GM20431 (cell line): ENCODE measurements around the gene BEGAIN.

ENCODE experiments used
- in situ Hi-C: fragments of 300-500 bp; cut with MseI, MboI; formaldehyde crosslinking; loops from one replicate; pipeline ENCODE4 v1.15.0; 2020; ENCODE audit warnings: low sequenced_read_pairs; ENCODE audit not compliant: unreplicated experiment

BEGAIN gene

GRCh38 chr14:100584056-100585031 is 2.9 kb downstream of the BEGAIN start:
- in situ Hi-C loops: no loop called here

GRCh38 chr14:100583245-100583644 is 4.0 kb downstream of the BEGAIN start:
- in situ Hi-C loops: no loop called here

- in situ Hi-C loops: no loop called here
These were observed 4.6 kb downstream of the BEGAIN start for GRCh38 chr14:100582496-100583165.

DNA sequence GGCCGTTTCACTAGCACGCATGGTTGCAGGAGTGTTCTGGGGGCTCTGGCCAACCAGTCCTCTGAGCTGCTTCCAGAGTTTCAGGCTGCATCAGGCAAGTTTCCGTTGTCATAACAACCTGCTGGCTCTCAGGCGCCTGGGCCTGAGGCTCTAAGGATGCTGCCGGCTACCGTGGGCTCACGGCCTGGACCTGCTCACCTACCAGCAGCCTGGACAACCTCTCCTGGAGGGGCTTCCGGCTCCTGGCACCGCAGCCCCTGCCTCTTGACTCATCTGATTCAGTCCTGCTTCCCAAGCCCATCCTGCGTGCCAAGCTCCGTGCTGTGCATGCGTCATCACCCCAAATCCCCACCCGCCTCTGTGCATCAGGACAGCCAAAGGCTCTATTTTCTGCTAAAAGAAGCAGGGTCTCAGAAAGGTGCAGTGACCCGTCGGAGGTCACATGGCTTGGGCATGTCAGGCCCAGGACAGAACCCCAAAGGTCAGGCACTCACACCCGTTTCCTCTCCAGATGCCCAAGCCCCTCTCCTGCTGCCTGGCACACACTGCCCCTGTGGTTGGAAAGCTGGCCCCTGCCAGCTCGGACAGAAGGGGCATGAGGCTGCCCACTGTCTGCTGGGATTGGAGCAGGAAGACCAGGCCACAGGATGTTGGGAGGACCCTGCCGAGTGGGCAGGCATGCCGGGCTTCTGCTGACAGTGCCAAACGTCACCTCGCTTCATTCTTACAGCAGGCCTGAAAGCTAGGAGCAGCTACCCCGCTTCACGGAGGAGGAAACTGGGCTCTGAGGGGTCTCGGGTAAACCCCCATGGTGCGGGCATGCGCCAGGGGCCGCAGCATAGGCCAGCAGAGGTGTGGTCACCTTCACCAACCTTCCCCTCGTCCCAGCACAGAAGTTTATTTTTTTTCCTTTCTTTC is 5.7 kb downstream of the BEGAIN start:
- in situ Hi-C loops: no loop called here

- in situ Hi-C loops: no loop called here
These were observed 6.6 kb downstream of the BEGAIN start for GRCh38 chr14:100580316-100581227.

DNA sequence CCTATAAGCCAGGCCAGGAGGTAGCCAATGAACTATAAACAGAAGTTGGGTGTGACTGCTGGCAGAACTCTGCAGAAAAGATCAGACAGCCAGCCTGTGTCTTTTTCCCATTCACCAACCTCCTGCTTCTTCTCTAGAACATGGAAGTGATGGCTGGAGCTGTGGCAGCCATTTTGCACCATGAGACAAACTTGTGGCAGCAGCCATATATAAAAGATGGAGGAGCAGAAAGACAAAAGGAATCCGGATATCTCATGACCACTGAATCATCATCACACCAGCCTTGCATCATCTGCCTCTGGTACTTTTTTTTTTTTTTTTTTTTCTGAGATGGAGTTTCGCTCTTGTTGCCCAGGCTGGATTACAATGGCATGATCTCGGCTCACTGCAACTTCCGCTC is 8.7 kb downstream of the BEGAIN start:
- in situ Hi-C loops: no loop called here

DNA sequence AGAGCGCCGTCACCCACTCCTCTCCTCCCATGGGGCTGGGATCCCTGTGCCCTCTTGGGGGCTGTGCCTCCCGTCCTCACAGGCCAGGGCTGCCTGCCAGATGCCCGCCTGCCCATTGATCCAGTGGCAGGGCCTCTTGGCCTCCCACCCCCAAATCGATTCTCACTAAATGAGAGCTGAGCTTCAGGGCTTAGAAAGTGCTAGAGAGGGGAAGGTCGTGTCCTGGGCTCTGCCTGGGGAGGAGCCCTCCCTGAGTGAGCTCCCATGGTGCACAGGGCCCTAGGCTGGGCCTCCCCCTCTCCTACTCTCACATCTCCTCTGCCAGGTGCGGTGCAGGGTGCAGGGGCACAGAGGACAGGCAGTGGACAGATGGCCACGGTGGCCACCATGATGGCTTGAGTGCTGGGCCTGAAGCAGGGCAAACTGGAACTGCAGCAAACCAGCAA is 9.2 kb downstream of the BEGAIN start:
- in situ Hi-C loops: no loop called here

DNA sequence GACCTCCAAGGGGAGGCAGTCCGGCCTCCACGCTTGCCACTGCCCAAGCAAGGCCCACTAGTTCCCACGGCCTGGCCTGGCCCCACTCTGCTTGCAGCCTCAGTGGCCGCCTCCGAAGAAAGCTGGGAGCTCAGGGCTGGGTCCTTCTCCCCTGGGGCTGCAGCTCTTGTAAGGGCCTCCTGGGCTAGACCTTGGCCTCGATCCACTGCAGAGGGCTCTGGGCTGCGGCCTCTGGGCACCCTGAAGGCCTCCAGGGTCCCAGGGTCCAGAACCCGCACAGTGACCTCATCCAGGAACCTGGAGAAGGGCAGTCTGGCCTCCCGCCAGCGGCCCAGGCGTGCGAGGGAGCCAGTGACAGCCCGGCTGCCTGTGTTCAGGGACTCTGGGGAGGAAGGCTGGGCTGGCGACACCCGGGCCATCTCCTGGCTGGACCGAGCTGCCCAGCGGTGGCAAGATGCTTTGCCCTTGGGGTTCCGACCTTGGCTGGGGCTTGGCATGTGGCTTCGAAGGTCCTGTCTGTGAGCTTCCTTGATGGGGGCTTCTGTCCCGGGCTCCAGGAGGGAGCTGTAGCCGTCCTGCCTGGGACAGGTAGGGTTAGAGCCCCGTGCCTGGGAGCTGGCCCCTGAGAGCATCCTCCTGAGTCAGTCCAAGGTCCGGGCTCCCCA is 9.8 kb downstream of the BEGAIN start:
- in situ Hi-C loops: no loop called here

GRCh38 chr14:100576091-100577085 is 10.8 kb downstream of the BEGAIN start:
- in situ Hi-C loops: no loop called here

GRCh38 chr14:100575266-100575995 is 11.8 kb downstream of the BEGAIN start:
- in situ Hi-C loops: no loop called here

- in situ Hi-C loops: no loop called here
These were observed 12.6 kb downstream of the BEGAIN start for GRCh38 chr14:100574642-100575031.

DNA sequence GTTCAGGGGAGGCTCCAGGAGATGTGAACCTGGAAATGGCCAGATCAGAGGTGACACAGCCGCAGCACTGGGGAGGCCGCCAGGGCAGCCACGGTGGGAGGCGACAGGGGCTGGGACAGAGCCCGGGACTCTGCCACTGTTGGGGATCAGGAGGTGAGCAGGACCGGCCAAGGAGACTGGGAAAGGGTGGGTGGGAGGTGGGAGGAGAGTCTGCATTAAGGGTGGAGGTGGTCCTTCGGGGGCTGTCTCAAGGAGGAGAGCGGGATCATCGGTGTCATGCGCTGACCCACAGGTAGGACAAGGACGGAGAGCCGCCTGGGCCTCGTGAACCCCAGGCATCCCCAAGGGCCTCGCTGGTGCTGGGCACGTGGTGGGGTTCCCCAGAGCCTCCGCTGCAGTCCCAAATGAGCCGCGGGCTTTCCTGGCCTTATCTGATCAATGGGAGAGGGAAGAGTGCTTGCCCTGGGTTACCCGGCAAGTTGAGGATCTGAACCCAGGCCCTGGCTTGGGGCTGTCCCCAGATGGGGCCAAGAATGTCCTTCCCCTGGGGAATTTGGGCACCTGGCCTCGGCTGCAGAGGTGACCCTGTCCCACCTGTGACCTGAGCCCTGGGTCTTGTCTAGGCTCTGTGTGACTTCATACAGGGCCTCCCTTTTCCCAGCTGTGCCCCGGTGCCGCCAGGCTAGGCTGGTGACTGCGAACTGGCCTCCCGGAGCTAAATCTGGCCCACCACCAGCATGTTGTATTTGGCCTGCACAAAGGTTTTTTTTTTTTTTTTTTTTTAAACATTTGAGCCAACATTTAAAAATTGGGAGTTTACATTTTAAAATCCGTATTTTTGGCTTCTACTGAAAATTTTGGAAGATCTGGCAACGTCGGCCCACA is 13.2 kb downstream of the BEGAIN start:
- in situ Hi-C loops: no loop called here

- in situ Hi-C loops: no loop called here
These were observed 14.0 kb downstream of the BEGAIN start for GRCh38 chr14:100573002-100573756.

DNA sequence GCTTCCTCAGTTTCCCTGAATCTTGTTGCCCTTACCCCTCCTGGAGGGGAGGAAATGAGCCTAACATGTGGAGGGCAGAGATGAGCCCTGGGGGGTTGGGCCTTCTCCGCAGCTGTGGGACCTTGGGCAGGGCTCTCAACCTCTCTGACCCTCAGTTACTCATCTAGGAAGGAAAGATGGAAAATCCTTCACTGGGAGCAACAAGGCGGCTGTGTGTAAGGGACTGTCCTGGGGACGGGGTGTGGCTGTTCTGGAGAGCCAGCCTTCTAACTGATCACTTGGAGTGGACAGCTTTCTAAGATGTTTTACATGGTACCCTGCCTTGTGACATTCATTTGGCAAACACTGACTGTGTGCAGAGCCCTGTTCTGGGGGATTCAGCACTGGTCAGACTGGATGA is 14.7 kb downstream of the BEGAIN start:
- in situ Hi-C loops: no loop called here

- in situ Hi-C loops: no loop called here
These were observed 15.4 kb downstream of the BEGAIN start for GRCh38 chr14:100571837-100572236.
